GM21786 (cell line): ENCODE measurements around the gene VPS9D1.

Source experiments
- ATAC-seq: cut with Tn5 transposase; IDR thresholded peaks from one replicate; pipeline ENCODE4 v1.9.1; 2021; ENCODE audit not compliant: unreplicated experiment

The VPS9D1 gene

GRCh38 chr16:89720813-89721545, at the start of gene VPS9D1, which contains the start of gene ZNF276:
VPS9D1 (minus strand) TSS chr16:89720898; CDS start chr16:89720861, 37 bp downstream.
ZNF276 (plus strand) TSS chr16:89721537; CDS start chr16:89721641, 104 bp downstream.
- peak; percentile 47 for ATAC-seq

GRCh38 chr16:89770367-89770766, 49.7 kb upstream of the VPS9D1 start:
- ATAC-seq = no peak

- no peak for ATAC-seq
These were observed 44.7 kb upstream of the VPS9D1 start for GRCh38 chr16:89765292-89765830.

GRCh38 chr16:89764711-89765201, 44.1 kb upstream of the VPS9D1 start:
- ATAC-seq = peak; percentile 92

GRCh38 chr16:89761304-89761922, 40.7 kb upstream of the VPS9D1 start:
- no peak for ATAC-seq

- ATAC-seq = no peak
These were observed 39.1 kb upstream of the VPS9D1 start for GRCh38 chr16:89759746-89760340.

- no peak for ATAC-seq
These were observed 28.9 kb upstream of the VPS9D1 start for GRCh38 chr16:89749637-89750036.

GRCh38 chr16:89748921-89749320, 28.2 kb upstream of the VPS9D1 start:
- no peak for ATAC-seq

GRCh38 chr16:89748076-89748475, 27.4 kb upstream of the VPS9D1 start:
- ATAC-seq = no peak

- ATAC-seq = no peak
These were observed 25.3 kb upstream of the VPS9D1 start for GRCh38 chr16:89746043-89746442.

- ATAC-seq = no peak
These were observed 24.1 kb upstream of the VPS9D1 start for GRCh38 chr16:89744813-89745212.

- no peak for ATAC-seq
These were observed 22.2 kb upstream of the VPS9D1 start for GRCh38 chr16:89742948-89743347.

GRCh38 chr16:89741342-89742014, 20.8 kb upstream of the VPS9D1 start:
- ATAC-seq = no peak

- ATAC-seq = no peak
These were observed 18.7 kb upstream of the VPS9D1 start for GRCh38 chr16:89739383-89739782.

GRCh38 chr16:89738538-89739317, 18.0 kb upstream of the VPS9D1 start:
- ATAC-seq = no peak

GRCh38 chr16:89738072-89738377, 17.3 kb upstream of the VPS9D1 start:
- no peak for ATAC-seq

GRCh38 chr16:89737341-89738071, 16.8 kb upstream of the VPS9D1 start:
- no peak for ATAC-seq

GRCh38 chr16:89736554-89736953, 15.9 kb upstream of the VPS9D1 start:
- no peak for ATAC-seq

- no peak for ATAC-seq
These were observed 13.1 kb upstream of the VPS9D1 start for GRCh38 chr16:89733792-89734191.

GRCh38 chr16:89733322-89733721, 12.6 kb upstream of the VPS9D1 start:
- no peak for ATAC-seq
